Caco-2 (cell line): ENCODE data around the gene RCAN1. TPM values are rescaled to one million over a fixed set of nuclear protein-coding genes. Genes with fewer than 3 reads are reported as not detected.

Experiments
- BruUV-seq: library from RNA; stranded (reverse); fragments of 400-500 nt; replicated peaks from 2 replicates; lab custom pipeline; 2021; lab: Mats Ljungman, UMichigan
- CTCF ChIA-PET: fragments of 300-600 bp; sonication (Branson Sonifier 250); formaldehyde crosslinking; loops from one replicate; lab custom pipeline; 2022; ENCODE audit warnings: antibody characterized with exemption; lab: Charles Lee
- POLR2A ChIA-PET: fragments of 300-600 bp; sonication (Branson Sonifier 250); formaldehyde crosslinking; loops from one replicate; lab custom pipeline; 2022; ENCODE audit warnings: antibody characterized with exemption; lab: Charles Lee
- DNase-seq, 2 experiments: peaks; one replicate each; pipeline versions ENCODE4 v3.0.0 to v3.0.0-alpha.2; 2020 to 2022
- H3K27me3 ChIP-seq: replicated peaks from 2 replicates; pipeline ENCODE4 v1.6.0; 2011; ENCODE audit warnings: low read length; ENCODE audit not compliant: control insufficient read depth, insufficient read depth
- H3K36me3 ChIP-seq: 2 replicates; pipeline ENCODE4 v1.5.1; 2011; ENCODE audit warnings: low read length; ENCODE audit not compliant: control insufficient read depth, insufficient read depth
- H3K4me1 ChIP-seq: fragments of 250-450 bp; sonication (Bioruptor Pico); 2 replicates; pipeline ENCODE4 v1.5.1; 2020; ENCODE audit warnings: mild to moderate bottlenecking
- H3K4me3 ChIP-seq: 2 replicates; pipeline ENCODE4 v1.5.1; 2011; ENCODE audit warnings: low read depth, mild to moderate bottlenecking, control low read depth, low read length
- H3K9me3 ChIP-seq: fragments of 250-450 bp; sonication (Bioruptor Pico); 2 replicates; pipeline ENCODE4 v1.5.1; 2020; ENCODE audit warnings: mild to moderate bottlenecking, moderate library complexity
- H3K27ac Mint-ChIP-seq: one replicate; pipeline ENCODE4 v1.8.0; 2022; ENCODE audit warnings: mixed read lengths; ENCODE audit not compliant: unreplicated experiment
- H3K27me3 Mint-ChIP-seq: one replicate; pipeline ENCODE4 v1.8.0; 2022; ENCODE audit warnings: mixed read lengths; ENCODE audit not compliant: insufficient read depth, unreplicated experiment
- H3K36me3 Mint-ChIP-seq: one replicate; pipeline ENCODE4 v1.8.0; 2022; ENCODE audit warnings: mild to moderate bottlenecking, mixed read lengths; ENCODE audit not compliant: insufficient read depth, unreplicated experiment
- H3K4me1 Mint-ChIP-seq: one replicate; pipeline ENCODE4 v1.8.0; 2022; ENCODE audit warnings: low read depth, mixed read lengths; ENCODE audit not compliant: unreplicated experiment
- H3K4me3 Mint-ChIP-seq: one replicate; pipeline ENCODE4 v1.8.0; 2022; ENCODE audit warnings: mild to moderate bottlenecking, moderate library complexity, mixed read lengths; ENCODE audit not compliant: unreplicated experiment
- H3K9me3 Mint-ChIP-seq: one replicate; pipeline ENCODE4 v1.8.0; 2022; ENCODE audit warnings: mixed read lengths; ENCODE audit not compliant: unreplicated experiment
- intact Hi-C: fragments of 100-400 bp; cut with micrococcal nuclease; formaldehyde crosslinking; loops from one replicate; pipeline ENCODE4 v1.10.0; 2022; ENCODE audit not compliant: unreplicated experiment
- total RNA-seq: library from RNA; stranded (reverse); gene quantifications from 2 replicates; pipeline ENCODE4 v1.2.3, GENCODE V29; 2022
- TF ChIP-seq, protein P1 (sequence below), 2 experiments: fragments of 200-600 bp in 1 of 2; IDR thresholded peaks; 1 replicate in 1 of 2; 2 replicates in 1 of 2; pipeline versions ENCODE4 v1.5.1 to v1.8.0; 2011 to 2022; ENCODE audit warnings: antibody characterized with exemption in 1 of 2, control low read depth in 1 of 2, inconsistent platforms in 1 of 2, low read depth in 1 of 2, low read length in 1 of 2, mild to moderate bottlenecking in 1 of 2, moderate library complexity in 1 of 2; ENCODE audit not compliant: insufficient read depth in 1 of 2, severe bottlenecking in 1 of 2, unreplicated experiment in 1 of 2

RCAN1 gene
- total RNA-seq, 1 experiment from 2014 or later: 29.4 TPM

DNA sequence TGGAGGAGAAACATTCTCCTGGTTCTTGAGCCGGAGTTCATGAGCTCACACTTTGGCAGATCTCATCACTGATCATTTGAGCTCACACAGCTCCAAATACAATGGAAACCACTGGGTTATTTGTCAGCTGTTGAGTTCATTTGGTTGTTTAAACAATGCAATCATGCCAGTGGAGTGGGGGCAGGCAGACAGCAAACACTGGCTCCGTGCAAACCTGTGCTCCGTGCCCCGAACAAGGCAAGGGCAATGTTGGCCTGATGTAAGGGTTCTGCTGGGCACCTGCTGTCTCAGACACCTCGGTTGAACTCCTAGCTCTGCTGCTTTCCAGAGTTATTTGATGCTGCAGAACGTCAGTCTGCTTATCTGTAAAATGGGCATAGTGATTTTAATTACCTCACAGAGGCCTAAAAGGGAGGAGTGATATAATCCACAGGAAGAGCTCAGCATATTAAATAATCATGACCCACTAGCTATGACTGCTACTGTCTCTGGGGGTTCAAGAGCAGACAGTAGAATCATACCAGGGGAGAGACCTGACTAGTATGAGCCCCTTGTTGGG lies 33.9 kb upstream of the RCAN1 start:
- H3K36me3 Mint-ChIP-seq: no peaks in the 10 kb centered on the region
- Histone ChIP-seq H3K36me3 (no peaks in the 10 kb centered on the region), H3K9me3 (no peaks in the 10 kb centered on the region), H3K4me1 (peaks cover 10% of the 10 kb centered on the region; the same call in 1 of the 2 replicates), H3K4me3 (no peak overlapping the region), H3K27me3 (no peaks in the 10 kb centered on the region)
- TF ChIP-seq, protein P1, sequence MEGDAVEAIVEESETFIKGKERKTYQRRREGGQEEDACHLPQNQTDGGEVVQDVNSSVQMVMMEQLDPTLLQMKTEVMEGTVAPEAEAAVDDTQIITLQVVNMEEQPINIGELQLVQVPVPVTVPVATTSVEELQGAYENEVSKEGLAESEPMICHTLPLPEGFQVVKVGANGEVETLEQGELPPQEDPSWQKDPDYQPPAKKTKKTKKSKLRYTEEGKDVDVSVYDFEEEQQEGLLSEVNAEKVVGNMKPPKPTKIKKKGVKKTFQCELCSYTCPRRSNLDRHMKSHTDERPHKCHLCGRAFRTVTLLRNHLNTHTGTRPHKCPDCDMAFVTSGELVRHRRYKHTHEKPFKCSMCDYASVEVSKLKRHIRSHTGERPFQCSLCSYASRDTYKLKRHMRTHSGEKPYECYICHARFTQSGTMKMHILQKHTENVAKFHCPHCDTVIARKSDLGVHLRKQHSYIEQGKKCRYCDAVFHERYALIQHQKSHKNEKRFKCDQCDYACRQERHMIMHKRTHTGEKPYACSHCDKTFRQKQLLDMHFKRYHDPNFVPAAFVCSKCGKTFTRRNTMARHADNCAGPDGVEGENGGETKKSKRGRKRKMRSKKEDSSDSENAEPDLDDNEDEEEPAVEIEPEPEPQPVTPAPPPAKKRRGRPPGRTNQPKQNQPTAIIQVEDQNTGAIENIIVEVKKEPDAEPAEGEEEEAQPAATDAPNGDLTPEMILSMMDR (IDR thresholded peaks at IDR 0.05; ENCODE audit: insufficient read depth in 1 of 2, low read depth in 1 of 2, low read length in 1 of 2, severe bottlenecking in 1 of 2, unreplicated experiment in 1 of 2): no peak
- no peak overlapping the region for H3K27ac Mint-ChIP-seq
- H3K9me3 Mint-ChIP-seq: no peaks in the 10 kb centered on the region
- CTCF ChIA-PET: no interaction called here
- POLR2A ChIA-PET: no interaction called here
- no peak overlapping the region for H3K4me3 Mint-ChIP-seq
- no peak for DNase-seq
- no peaks in the 10 kb centered on the region for H3K27me3 Mint-ChIP-seq
- peaks cover 22% of the 10 kb centered on the region for H3K4me1 Mint-ChIP-seq
- no TSS peak for BruUV-seq
- intact Hi-C loops: no loop called here

DNA sequence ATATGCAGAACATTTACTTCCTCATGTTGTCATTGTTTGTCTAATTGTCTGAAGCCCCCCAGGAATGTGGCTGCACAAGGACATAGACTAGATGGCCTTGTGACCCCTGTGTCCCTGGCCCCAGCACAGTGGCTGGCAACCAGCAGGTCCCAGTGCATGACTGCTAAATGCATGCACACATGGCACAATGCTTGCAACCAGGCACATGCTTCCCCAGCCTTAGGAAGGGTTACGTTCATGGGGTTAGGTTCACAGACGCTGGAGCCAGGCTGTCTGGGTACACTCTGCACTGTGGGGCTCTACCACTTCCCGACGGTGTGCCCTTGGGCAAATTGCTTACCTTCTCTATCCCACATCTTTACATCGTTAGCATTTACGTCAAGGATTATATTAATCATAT lies 32.6 kb upstream of the RCAN1 start:
- H3K4me3 ChIP-seq: no peak overlapping the region
- peaks cover 10% of the 10 kb centered on the region; the same call in 1 of the 2 replicates for H3K4me1 ChIP-seq
- Mint-ChIP-seq H3K27ac (no peak overlapping the region), H3K4me3 (no peak overlapping the region), H3K4me1 (peaks cover 22% of the 10 kb centered on the region), H3K27me3 (no peaks in the 10 kb centered on the region), H3K9me3 (no peaks in the 10 kb centered on the region), H3K36me3 (no peaks in the 10 kb centered on the region)
- no peak for DNase-seq
- no peaks in the 10 kb centered on the region for H3K36me3 ChIP-seq
- no peaks in the 10 kb centered on the region for H3K9me3 ChIP-seq
- ChIA-PET CTCF (no interaction called here), POLR2A (no interaction called here)
- no peaks in the 10 kb centered on the region for H3K27me3 ChIP-seq
- no TSS peak for BruUV-seq
- intact Hi-C loops: no loop called here
- TF ChIP-seq, protein P1 (IDR thresholded peaks at IDR 0.05; ENCODE audit: insufficient read depth in 1 of 2, low read depth in 1 of 2, low read length in 1 of 2, severe bottlenecking in 1 of 2, unreplicated experiment in 1 of 2): no peak

DNA sequence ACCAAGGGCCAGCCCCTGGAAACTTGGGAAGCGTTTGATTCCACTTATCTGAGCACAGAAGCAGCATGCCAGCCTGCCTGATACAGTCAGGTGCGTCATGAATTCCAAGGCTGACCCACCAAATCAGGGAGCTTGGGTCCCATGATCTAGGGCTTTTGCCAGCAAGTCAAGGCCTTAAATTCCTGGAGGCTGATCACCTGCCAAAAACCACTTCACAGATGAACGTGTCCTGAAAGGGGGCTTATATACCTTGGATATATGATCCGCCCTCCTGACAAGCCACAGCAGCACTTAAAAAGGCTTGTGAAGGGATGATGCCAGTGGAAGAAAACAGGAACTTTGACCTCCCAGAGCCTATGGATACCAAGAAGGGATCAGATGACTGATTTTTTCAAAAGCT lies 29.9 kb upstream of the RCAN1 start:
- no peaks in the 10 kb centered on the region for H3K9me3 Mint-ChIP-seq
- H3K9me3 ChIP-seq: no peaks in the 10 kb centered on the region
- no peaks in the 10 kb centered on the region for H3K36me3 Mint-ChIP-seq
- CTCF ChIA-PET: no interaction called here
- H3K4me3 ChIP-seq: no peak overlapping the region
- POLR2A ChIA-PET: no interaction called here
- DNase-seq: no peak
- no peaks in the 10 kb centered on the region for H3K27me3 Mint-ChIP-seq
- H3K27ac Mint-ChIP-seq: no peak overlapping the region
- intact Hi-C loops: no loop called here
- peaks cover 20% of the 10 kb centered on the region for H3K4me1 Mint-ChIP-seq
- TF ChIP-seq, protein P1 (IDR thresholded peaks at IDR 0.05; ENCODE audit: insufficient read depth in 1 of 2, low read depth in 1 of 2, low read length in 1 of 2, severe bottlenecking in 1 of 2, unreplicated experiment in 1 of 2): no peak
- BruUV-seq: no TSS peak
- no peak overlapping the region for H3K4me3 Mint-ChIP-seq
- H3K4me1 ChIP-seq: no peaks in the 10 kb centered on the region
- H3K36me3 ChIP-seq: no peaks in the 10 kb centered on the region
- no peaks in the 10 kb centered on the region for H3K27me3 ChIP-seq
